Measurements from ENCODE around the gene C16orf96.

The C16orf96 gene

GRCh38 chr16:4641306-4641687 is 85.2 kb downstream of the C16orf96 start:
- Histone ChIP-seq H3K4me2 (ENCODE audit: low read depth, low read length) (no peak overlapping the region), H3K9me3 (replicated peaks; ENCODE audit: insufficient read depth, low read length) (no peaks in the 10 kb centered on the region), H3K4me3 (ENCODE audit: low read length) (no peak overlapping the region), H3F3A (ENCODE audit: insufficient read depth, low read length) (no peaks in the 10 kb centered on the region), H4K20me1 (ENCODE audit: insufficient read depth, low read length) (peaks cover 2% of the 10 kb centered on the region; the same call in 1 of the 2 replicates), H3K27ac (ENCODE audit: low read length) (no peak overlapping the region), H3K4me1 (ENCODE audit: low read length) (no peaks in the 10 kb centered on the region), H3K9me2 (replicated peaks; ENCODE audit: insufficient read depth, low read length) (no peaks in the 10 kb centered on the region), H3K27me3 (replicated peaks; ENCODE audit: insufficient read depth, low read length) (no peaks in the 10 kb centered on the region), H3K9ac (ENCODE audit: low read length) (no peak overlapping the region), H3K36me3 (replicated peaks; ENCODE audit: insufficient read depth, low read length) (no peaks in the 10 kb centered on the region), H3K79me2 (ENCODE audit: low read length) (peaks cover 88% of the 10 kb centered on the region), H2AFZ (ENCODE audit: low read length) (no peak overlapping the region)
- DNase-seq = no peak
- TF ChIP-seq EZH2 (optimal IDR thresholded peaks at IDR 0.05; ENCODE audit: low read depth, low read length) (no peak), EZH2phosphoT487 (IDR thresholded peaks at IDR 0.05; ENCODE audit: low read length) (no peak), CTCF (IDR thresholded peaks at IDR 0.05; ENCODE audit: low read length) (no peak)

DNA sequence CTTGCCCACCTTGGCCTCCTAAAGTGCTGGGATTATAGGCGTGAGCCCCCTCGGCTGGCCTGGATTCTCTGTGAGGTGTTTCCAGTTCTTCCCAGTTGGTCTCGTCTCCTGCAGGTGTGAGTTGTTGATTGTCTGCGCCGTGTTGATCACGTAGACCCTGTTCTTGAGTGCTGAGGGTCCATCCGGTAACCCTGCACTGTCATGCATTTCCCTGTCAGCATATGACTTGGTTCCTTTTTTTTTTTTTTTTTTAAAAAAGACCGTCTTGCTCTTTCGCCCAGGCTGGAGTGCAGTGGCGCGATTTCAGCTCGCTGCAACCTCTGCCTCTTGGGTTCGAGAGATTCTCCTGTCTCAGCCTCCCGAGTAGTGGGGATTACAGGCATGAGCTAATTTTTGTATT is 85.8 kb downstream of the C16orf96 start:
- Histone ChIP-seq H3F3A (ENCODE audit: insufficient read depth, low read length) (no peaks in the 10 kb centered on the region), H3K9ac (ENCODE audit: low read length) (no peak overlapping the region), H2AFZ (ENCODE audit: low read length) (no peak overlapping the region), H3K27me3 (replicated peaks; ENCODE audit: insufficient read depth, low read length) (no peaks in the 10 kb centered on the region), H3K79me2 (ENCODE audit: low read length) (peaks cover 88% of the 10 kb centered on the region), H3K4me3 (ENCODE audit: low read length) (no peak overlapping the region), H3K4me2 (ENCODE audit: low read depth, low read length) (no peak overlapping the region), H3K4me1 (ENCODE audit: low read length) (no peaks in the 10 kb centered on the region), H4K20me1 (ENCODE audit: insufficient read depth, low read length) (no peaks in the 10 kb centered on the region), H3K27ac (ENCODE audit: low read length) (no peak overlapping the region), H3K9me2 (replicated peaks; ENCODE audit: insufficient read depth, low read length) (no peaks in the 10 kb centered on the region), H3K36me3 (replicated peaks; ENCODE audit: insufficient read depth, low read length) (no peaks in the 10 kb centered on the region), H3K9me3 (replicated peaks; ENCODE audit: insufficient read depth, low read length) (no peaks in the 10 kb centered on the region)
- TF ChIP-seq EZH2 (optimal IDR thresholded peaks at IDR 0.05; ENCODE audit: low read depth, low read length) = no peak
- TF ChIP-seq CTCF (IDR thresholded peaks at IDR 0.05; ENCODE audit: low read length) = no peak
- TF ChIP-seq EZH2phosphoT487 (IDR thresholded peaks at IDR 0.05; ENCODE audit: low read length) = no peak
- DNase-seq = no peak

GRCh38 chr16:4646773-4647643 is 90.9 kb downstream of the C16orf96 start:
- no peak overlapping the region for H2AFZ ChIP-seq (ENCODE audit: low read length)
- no peak overlapping the region for H3K4me2 ChIP-seq (ENCODE audit: low read depth, low read length)
- H3K27me3 ChIP-seq (replicated peaks; ENCODE audit: insufficient read depth, low read length) = no peaks in the 10 kb centered on the region
- H3K36me3 ChIP-seq (replicated peaks; ENCODE audit: insufficient read depth, low read length) = no peaks in the 10 kb centered on the region
- H3F3A ChIP-seq (ENCODE audit: insufficient read depth, low read length) = no peaks in the 10 kb centered on the region
- H4K20me1 ChIP-seq (ENCODE audit: insufficient read depth, low read length) = no peaks in the 10 kb centered on the region
- H3K9me2 ChIP-seq (replicated peaks; ENCODE audit: insufficient read depth, low read length) = no peaks in the 10 kb centered on the region
- TF ChIP-seq CTCF (IDR thresholded peaks at IDR 0.05; ENCODE audit: low read length) (no peak), EZH2 (optimal IDR thresholded peaks at IDR 0.05; ENCODE audit: low read depth, low read length) (no peak), EZH2phosphoT487 (IDR thresholded peaks at IDR 0.05; ENCODE audit: low read length) (no peak)
- H3K4me3 ChIP-seq (ENCODE audit: low read length) = no peak overlapping the region
- no peaks in the 10 kb centered on the region for H3K9me3 ChIP-seq (replicated peaks; ENCODE audit: insufficient read depth, low read length)
- no peak overlapping the region for H3K27ac ChIP-seq (ENCODE audit: low read length)
- no peaks in the 10 kb centered on the region for H3K4me1 ChIP-seq (ENCODE audit: low read length)
- DNase-seq = no peak
- peaks cover 64% of the 10 kb centered on the region for H3K79me2 ChIP-seq (ENCODE audit: low read length)
- no peak overlapping the region for H3K9ac ChIP-seq (ENCODE audit: low read length)

Data from MM.1S (cell line).